GM12878 (cell line): ENCODE data around the gene SORBS1. TPM values are rescaled to one million over a fixed set of nuclear protein-coding genes. Genes with fewer than 3 reads are reported as not detected.

ENCODE experiments used
- ATAC-seq: fragments of 200-7000 bp; cut with Tn5 transposase; 3 replicates; pipeline ENCODE4 v1.9.1; 2020; ENCODE audit warnings: mild to moderate bottlenecking, moderate library complexity
- BruUV-seq: library from RNA; stranded (reverse); fragments of 400-500 nt; replicated peaks from 2 replicates; lab custom pipeline; 2021; lab: Mats Ljungman, UMichigan
- CTCF ChIA-PET: fragments of 300-600 bp; sonication (Branson Sonifier 250); formaldehyde crosslinking; extraction: SDS; loops from one replicate; lab custom pipeline; 2021; ENCODE audit warnings: inconsistent platforms; lab: Yijun Ruan, JAX
- POLR2A ChIA-PET: fragments of 350-600 bp; formaldehyde crosslinking; extraction: SDS; loops from one replicate; lab custom pipeline; 2021; ENCODE audit warnings: inconsistent platforms; lab: Charles Lee
- RAD21 ChIA-PET: fragments of 300-600 bp; sonication (Branson Sonifier 250); formaldehyde crosslinking; loops from one replicate; lab custom pipeline; 2023; ENCODE audit warnings: antibody characterized with exemption; ENCODE audit not compliant: unreplicated experiment; lab: Charles Lee
- SMC1A ChIA-PET: fragments of 300-600 bp; sonication (Branson Sonifier 250); formaldehyde crosslinking; loops from one replicate; lab custom pipeline; 2023; ENCODE audit not compliant: unreplicated experiment, uncharacterized antibody; lab: Charles Lee
- DNase-seq: peaks from one replicate; pipeline ENCODE4 v3.0.0-alpha.2; 2011; ENCODE audit warnings: low read depth, low spot score
- FAIRE-seq: peaks from 3 replicates; lab custom pipeline; 2011; peaks lifted over from hg19 to GRCh38; lab: Jason Lieb, UNC
- H2AFZ ChIP-seq: 2 replicates; pipeline ENCODE4 v1.6.0; 2011; ENCODE audit warnings: low read depth, low read length, control low read depth; ENCODE audit not compliant: control insufficient read depth
- H3K27ac ChIP-seq: 2 replicates; pipeline ENCODE4 v1.5.1; 2011; ENCODE audit warnings: control low read depth; ENCODE audit not compliant: control insufficient read depth, insufficient read depth
- H3K27me3 ChIP-seq, 2 experiments: replicated peaks in 1 of 2; 2 replicates each; pipeline versions ENCODE4 v1.6.0 to v1.6.1; 2011; ENCODE audit warnings: low read length in 1 of 2; ENCODE audit not compliant: control insufficient read depth in 2 of 2, insufficient read depth in 2 of 2
- H3K36me3 ChIP-seq, 2 experiments: 2 replicates each; pipeline ENCODE4 v1.5.1; 2011; ENCODE audit warnings: low read length in 1 of 2; ENCODE audit not compliant: control insufficient read depth in 2 of 2, insufficient read depth in 2 of 2
- H3K4me1 ChIP-seq: 2 replicates; pipeline ENCODE4 v1.6.1; 2011; ENCODE audit warnings: mild to moderate bottlenecking, low read length, moderate library complexity, mixed read lengths; ENCODE audit not compliant: control insufficient read depth, insufficient read depth
- H3K4me2 ChIP-seq: 2 replicates; pipeline ENCODE4 v1.6.0; 2011; ENCODE audit warnings: control low read depth; ENCODE audit not compliant: control insufficient read depth, insufficient read depth
- H3K4me3 ChIP-seq: fragments of 200-600 bp; sonication (generic); 2 replicates; pipeline ENCODE4 v1.5.1; 2016
- H3K79me2 ChIP-seq: 2 replicates; pipeline ENCODE4 v1.6.0; 2011; ENCODE audit warnings: low read length; ENCODE audit not compliant: control insufficient read depth, insufficient read depth
- H3K9ac ChIP-seq: 2 replicates; pipeline ENCODE4 v1.8.0; 2011; ENCODE audit warnings: low read length, control low read depth, mixed read lengths; ENCODE audit not compliant: control insufficient read depth, insufficient read depth
- H3K9me3 ChIP-seq: replicated peaks from 3 replicates; pipeline ENCODE4 v1.5.1; 2011; ENCODE audit warnings: mild to moderate bottlenecking, low read length; ENCODE audit not compliant: control insufficient read depth, insufficient read depth
- H4K20me1 ChIP-seq: 2 replicates; pipeline ENCODE4 v1.6.0; 2011; ENCODE audit not compliant: control insufficient read depth, insufficient read depth
- GABPA ChIP-seq: IDR thresholded peaks from 2 replicates; pipeline ENCODE4 v1.6.1; 2014; ENCODE audit warnings: antibody characterized with exemption, low read depth, mild to moderate bottlenecking, inconsistent platforms
- IKZF1 ChIP-seq: fragments of 450-650 bp; conservative IDR thresholded peaks from 2 replicates; pipeline ENCODE4 v1.6.1; 2017; ENCODE audit warnings: antibody characterized with exemption, mild to moderate bottlenecking
- MTA2 ChIP-seq: fragments of 450-650 bp; IDR thresholded peaks from 2 replicates; pipeline ENCODE4 v1.6.1; 2016; ENCODE audit warnings: low read depth, mild to moderate bottlenecking, moderate library complexity
- NFYB ChIP-seq: IDR thresholded peaks from 2 replicates; pipeline ENCODE4 v1.6.1; 2011; ENCODE audit warnings: low read depth, mild to moderate bottlenecking, low read length, improper control_type of control experiment, moderate library complexity; ENCODE audit not compliant: insufficient read depth
- PAX5 ChIP-seq: IDR thresholded peaks from 2 replicates; pipeline ENCODE4 v1.6.1; 2011; ENCODE audit warnings: low read depth, low read length, borderline replicate concordance
- POLR2AphosphoS5 ChIP-seq: IDR thresholded peaks from 2 replicates; pipeline ENCODE4 v1.6.1; 2011; ENCODE audit warnings: mild to moderate bottlenecking, low read length, inconsistent platforms
- RCOR1 ChIP-seq: conservative IDR thresholded peaks from 2 replicates; pipeline ENCODE4 v1.6.1; 2012; ENCODE audit warnings: low read depth, low read length, improper control_type of control experiment
- SP1 ChIP-seq: IDR thresholded peaks from one replicate; pipeline ENCODE4 v1.6.1; 2011; ENCODE audit warnings: low read depth, low read length
- SREBF2 ChIP-seq: IDR thresholded peaks from 2 replicates; pipeline ENCODE4 v1.6.1; 2012; ENCODE audit warnings: mild to moderate bottlenecking, low read length
- ZNF217 ChIP-seq: fragments of 450-650 bp; IDR thresholded peaks from 2 replicates; pipeline ENCODE4 v1.6.1; 2017; ENCODE audit warnings: antibody characterized with exemption, mild to moderate bottlenecking
- ZNF592 ChIP-seq: fragments of 450-650 bp; IDR thresholded peaks from 2 replicates; pipeline ENCODE4 v1.6.1; 2017; ENCODE audit warnings: mild to moderate bottlenecking, moderate library complexity
- WGBS: methylation state at CpG from one replicate; pipeline ENCODE4 v1.1.6; 2016; ENCODE audit warnings: low lambda C conversion rate; ENCODE audit not compliant: insufficient replicate concordance, insufficient coverage; ENCODE audit errors: missing lambda C conversion rate; 5-methylcytosine and 5-hydroxymethylcytosine counted together
- in situ Hi-C: fragments of 300-500 bp; cut with MboI; formaldehyde crosslinking; loops from 9 replicates; pipeline ENCODE4 v1.14.3; 2018; ENCODE audit warnings: mixed read lengths
- intact Hi-C: fragments of 100-400 bp; cut with micrococcal nuclease; formaldehyde crosslinking; loops from one replicate; pipeline ENCODE4 v1.14.2; 2022; ENCODE audit not compliant: unreplicated experiment
- polyA plus RNA-seq, 11 experiments: library from polyadenylated mRNA; depleted of rRNA in 4 of 11; unstranded in 6 of 11; stranded (reverse) in 5 of 11; fragments of >200 nt; fragmentation: Nextera tagmentation in 4 of 11; fragmentation: Illumina TruSeq in 1 of 11; extraction: Ambion mirVana in 4 of 11; extraction: Trizol in 1 of 11; gene quantifications; 1 replicate in 1 of 11; 2 replicates in 10 of 11; pipeline versions ENCODE4 v1.2.1 to v1.2.3, GENCODE V29; 2011 to 2016; ENCODE audit warnings: inconsistent platforms in 2 of 11, missing spikeins in 2 of 11, low read depth in 1 of 11
- total RNA-seq, 4 experiments: library from RNA; depleted of rRNA in 3 of 4; stranded (reverse); fragments of >200 nt in 3 of 4; fragmentation: Illumina TruSeq in 1 of 4; extraction: Trizol in 1 of 4; gene quantifications; 2 replicates each; pipeline versions ENCODE4 v1.2.1 to v1.2.3, GENCODE V29; 2013 to 2021
- TF ChIP-seq, protein P1 (sequence below): fragments of 450-650 bp; IDR thresholded peaks from 2 replicates; pipeline ENCODE4 v1.6.1; 2016; ENCODE audit warnings: mild to moderate bottlenecking

SORBS1 gene
- total and polyA plus RNA-seq, 10 of the 15 experiments (the other 5 are each of a cell fraction or from before 2014, with no cell fraction given), result 0.13 to 0.75 (median 0.39) TPM

DNA sequence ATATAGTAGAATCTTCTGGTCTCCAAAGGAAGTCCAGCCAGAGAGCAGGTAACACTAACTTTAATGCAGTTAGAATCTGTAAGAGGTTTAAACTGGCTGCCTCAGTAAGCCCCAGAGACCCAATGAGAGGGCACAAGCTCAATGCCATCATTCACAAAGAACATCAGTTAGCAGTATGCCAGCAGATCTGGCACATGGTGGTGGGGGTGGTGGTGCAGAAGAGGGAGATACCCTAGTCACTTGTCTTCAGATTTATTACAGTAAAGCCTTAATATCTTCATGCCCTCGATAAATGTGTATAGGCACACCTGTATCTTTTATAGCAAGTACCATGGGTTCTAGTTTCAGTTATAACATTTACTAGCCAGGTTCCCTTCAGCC lies 86.2 kb downstream of the SORBS1 start:
- TF ChIP-seq ZNF217, result no peak
- TF ChIP-seq POLR2AphosphoS5, result no peak
- no peak for TF ChIP-seq SREBF2
- TF ChIP-seq, protein P1, sequence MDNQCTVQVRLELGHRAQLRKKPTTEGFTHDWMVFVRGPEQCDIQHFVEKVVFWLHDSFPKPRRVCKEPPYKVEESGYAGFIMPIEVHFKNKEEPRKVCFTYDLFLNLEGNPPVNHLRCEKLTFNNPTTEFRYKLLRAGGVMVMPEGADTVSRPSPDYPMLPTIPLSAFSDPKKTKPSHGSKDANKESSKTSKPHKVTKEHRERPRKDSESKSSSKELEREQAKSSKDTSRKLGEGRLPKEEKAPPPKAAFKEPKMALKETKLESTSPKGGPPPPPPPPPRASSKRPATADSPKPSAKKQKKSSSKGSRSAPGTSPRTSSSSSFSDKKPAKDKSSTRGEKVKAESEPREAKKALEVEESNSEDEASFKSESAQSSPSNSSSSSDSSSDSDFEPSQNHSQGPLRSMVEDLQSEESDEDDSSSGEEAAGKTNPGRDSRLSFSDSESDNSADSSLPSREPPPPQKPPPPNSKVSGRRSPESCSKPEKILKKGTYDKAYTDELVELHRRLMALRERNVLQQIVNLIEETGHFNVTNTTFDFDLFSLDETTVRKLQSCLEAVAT, result no peak
- TF ChIP-seq RCOR1, result no peak
- no peak for TF ChIP-seq NFYB
- TF ChIP-seq IKZF1, result no peak
- TF ChIP-seq ZNF592, result no peak
- no peak for TF ChIP-seq GABPA
- no peak for TF ChIP-seq SP1
- no peak for TF ChIP-seq PAX5
- TF ChIP-seq MTA2, result no peak
- Histone ChIP-seq H3K27me3 (peaks cover 0 to under 1% of the 10 kb centered on the region in 2 experiments; a peak in 1 of 4 replicates), H3K4me1 (peaks cover 3% of the 10 kb centered on the region; the same call in 1 of the 2 replicates), H3K4me2 (no peak overlapping the region), H3K9ac (no peak overlapping the region), H3K27ac (no peak overlapping the region), H3K79me2 (no peaks in the 10 kb centered on the region), H3K9me3 (no peaks in the 10 kb centered on the region), H4K20me1 (no peaks in the 10 kb centered on the region), H3K4me3 (no peak overlapping the region), H3K36me3 (no peaks in the 10 kb centered on the region), H2AFZ (no peak overlapping the region)
- ATAC-seq, result no peak
- DNase-seq, result no peak
- RAD21 ChIA-PET, result no interaction called here
- SMC1A ChIA-PET, result no interaction called here
- intact Hi-C loops, result no loop called here
- BruUV-seq, result no TSS peak
- no peak for FAIRE-seq
- POLR2A ChIA-PET, result no interaction called here
- in situ Hi-C loops, result no loop called here
- CTCF ChIA-PET, result no interaction called here
- WGBS, result 48% methylated on average over 1 of the region's 1 CpG
